Stomach (tissue), 4 donors: ENCODE measurements around the gene MXD4.

Source experiments
- POLR2A ChIP-seq, 4 donors: fragments of 450-650 bp; IDR thresholded peaks; one replicate each; pipeline ENCODE4 v1.6.1; 2016; ENCODE audit warnings: antibody characterized with exemption in 4 of 4, control low read depth in 2 of 4, mild to moderate bottlenecking in 1 of 4, moderate library complexity in 1 of 4
- POLR2AphosphoS5 ChIP-seq, 3 donors: sonication (generic); formaldehyde crosslinking; IDR thresholded peaks; one replicate each; pipeline ENCODE4 v1.6.1; 2016; ENCODE audit warnings: antibody characterized with exemption in 3 of 3
- TF ChIP-seq, protein P1 (sequence below), 7 experiments: fragments of 450-650 bp in 4 of 7; fragments of 200-600 bp in 3 of 7; sonication (generic) in 3 of 7; IDR thresholded peaks; one replicate each; pipeline ENCODE4 v1.5.1; 2016 to 2019; ENCODE audit warnings: antibody characterized with exemption in 7 of 7, control low read depth in 2 of 7, mild to moderate bottlenecking in 1 of 7

DNA sequence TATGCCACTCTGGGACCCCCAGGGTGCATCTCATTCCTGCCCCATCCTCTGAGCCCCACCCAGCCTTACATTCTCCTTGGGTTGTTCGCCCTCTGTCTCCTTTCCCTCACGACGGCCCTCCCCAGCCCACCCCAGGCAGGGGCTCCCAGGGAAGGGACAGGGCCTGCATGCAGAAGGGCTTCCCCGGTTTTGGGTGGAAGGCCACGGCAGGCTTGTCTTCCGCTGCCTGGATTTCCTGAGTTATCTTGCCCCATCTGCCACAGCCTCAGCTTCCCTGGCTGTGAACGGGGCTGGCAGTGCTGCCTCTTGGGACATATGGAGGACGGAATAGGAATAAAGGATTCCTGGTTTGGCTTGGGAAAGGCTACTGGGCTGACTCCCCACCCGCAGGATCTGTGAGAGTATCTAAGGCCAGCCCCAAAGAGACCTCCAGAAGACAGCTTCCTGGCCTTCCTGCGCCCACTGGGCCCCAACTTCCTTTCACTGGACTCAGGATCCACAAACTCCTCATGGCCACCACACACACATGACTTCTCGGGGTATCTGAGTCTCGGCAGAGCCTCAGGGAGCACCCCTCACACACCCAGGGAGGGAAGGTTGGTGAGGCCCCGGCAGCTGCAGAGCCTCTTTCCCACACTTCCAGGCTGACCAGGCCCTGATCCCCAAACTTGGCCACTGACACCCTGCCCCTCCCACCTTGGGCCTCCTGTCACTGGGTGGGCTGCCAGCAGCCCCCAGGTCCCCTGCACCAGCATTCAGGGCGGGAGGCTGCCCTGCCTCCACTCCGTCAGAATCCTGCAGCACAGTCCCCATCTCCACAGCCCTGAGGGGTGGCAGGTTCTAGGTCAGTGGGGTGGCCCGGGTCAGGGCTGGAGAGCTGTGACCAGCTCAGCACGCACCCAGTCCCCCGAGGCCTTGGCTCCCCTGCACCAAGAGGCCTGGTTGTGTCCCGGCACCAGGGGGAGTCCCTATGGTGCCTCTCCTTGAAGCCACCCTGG lies 3.5 kb upstream of the MXD4 start:
- TF ChIP-seq, protein P1, sequence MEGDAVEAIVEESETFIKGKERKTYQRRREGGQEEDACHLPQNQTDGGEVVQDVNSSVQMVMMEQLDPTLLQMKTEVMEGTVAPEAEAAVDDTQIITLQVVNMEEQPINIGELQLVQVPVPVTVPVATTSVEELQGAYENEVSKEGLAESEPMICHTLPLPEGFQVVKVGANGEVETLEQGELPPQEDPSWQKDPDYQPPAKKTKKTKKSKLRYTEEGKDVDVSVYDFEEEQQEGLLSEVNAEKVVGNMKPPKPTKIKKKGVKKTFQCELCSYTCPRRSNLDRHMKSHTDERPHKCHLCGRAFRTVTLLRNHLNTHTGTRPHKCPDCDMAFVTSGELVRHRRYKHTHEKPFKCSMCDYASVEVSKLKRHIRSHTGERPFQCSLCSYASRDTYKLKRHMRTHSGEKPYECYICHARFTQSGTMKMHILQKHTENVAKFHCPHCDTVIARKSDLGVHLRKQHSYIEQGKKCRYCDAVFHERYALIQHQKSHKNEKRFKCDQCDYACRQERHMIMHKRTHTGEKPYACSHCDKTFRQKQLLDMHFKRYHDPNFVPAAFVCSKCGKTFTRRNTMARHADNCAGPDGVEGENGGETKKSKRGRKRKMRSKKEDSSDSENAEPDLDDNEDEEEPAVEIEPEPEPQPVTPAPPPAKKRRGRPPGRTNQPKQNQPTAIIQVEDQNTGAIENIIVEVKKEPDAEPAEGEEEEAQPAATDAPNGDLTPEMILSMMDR (IDR thresholded peaks at IDR 0.05) = no peak
- TF ChIP-seq POLR2A (IDR thresholded peaks at IDR 0.05) (no peak), POLR2AphosphoS5 (IDR thresholded peaks at IDR 0.05) (no peak)
